ENCODE data around the gene PCAT7.
"Not testable (repeated sequence)": the region's sequence is repeated elsewhere in the genome, so short reads cannot be mapped to it uniquely, and the experiment has no call there.

The PCAT7 gene

DNA sequence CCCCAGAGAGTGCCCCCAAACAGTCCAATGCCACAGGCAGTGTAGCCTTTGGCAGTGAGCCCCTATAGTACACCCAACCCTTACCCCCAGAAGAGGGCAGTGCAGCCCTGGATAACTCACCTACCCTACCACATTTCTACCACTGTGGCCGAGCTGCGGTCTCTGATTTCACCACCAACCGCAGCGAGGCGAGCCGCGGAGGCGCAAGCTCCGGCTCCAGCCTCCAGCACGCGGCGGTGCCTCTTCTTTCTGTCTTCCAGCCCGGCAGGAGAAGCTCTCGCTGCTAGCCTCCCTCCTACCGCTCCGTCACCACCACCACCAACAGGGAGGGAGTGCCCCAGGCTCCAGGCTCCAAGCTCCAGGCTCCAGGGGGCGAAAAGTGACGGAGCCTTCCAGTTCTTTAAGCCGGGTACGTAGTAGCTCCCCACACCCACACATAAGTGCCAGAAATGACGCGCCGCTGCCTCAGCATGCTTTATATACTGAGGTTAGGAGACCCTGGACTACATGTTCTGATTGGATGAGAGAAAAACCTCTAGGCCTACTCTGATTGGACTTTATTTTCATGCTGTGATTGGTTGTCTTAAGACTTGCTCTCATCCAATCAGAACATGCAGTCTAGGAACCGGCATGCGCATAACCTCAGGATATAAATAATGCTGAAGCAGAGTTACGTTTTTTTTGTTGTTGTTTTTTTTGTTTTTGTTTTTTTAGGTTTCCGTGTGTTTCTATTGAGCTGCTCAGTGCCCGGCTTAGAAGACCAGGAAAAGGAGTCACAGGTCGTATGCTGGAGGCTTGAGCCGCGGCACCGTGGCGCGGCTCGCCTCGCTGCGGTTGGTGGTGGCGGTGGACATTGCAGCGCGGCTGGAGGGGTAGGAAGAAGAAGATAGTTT, at the start of gene PCAT7:
TSS of gene PCAT7 (plus strand) at position 645 of the 893 bp plus-strand sequence.
- peak in 1 of 2 donors; percentile 22 for DNase-seq (ENCODE audit: low read depth in 2 of 2)

- not testable (repeated sequence) for DNase-seq (ENCODE audit: low read depth in 2 of 2)
Observed at GRCh38 chr9:94506370-94506769, 48.5 kb upstream of the PCAT7 start.

- DNase-seq (ENCODE audit: low read depth in 2 of 2) = no peak
Observed at GRCh38 chr9:94507531-94508258, 47.2 kb upstream of the PCAT7 start.

GRCh38 chr9:94511134-94511954, 43.5 kb upstream of the PCAT7 start:
- no peak for DNase-seq (ENCODE audit: low read depth in 2 of 2)

DNA sequence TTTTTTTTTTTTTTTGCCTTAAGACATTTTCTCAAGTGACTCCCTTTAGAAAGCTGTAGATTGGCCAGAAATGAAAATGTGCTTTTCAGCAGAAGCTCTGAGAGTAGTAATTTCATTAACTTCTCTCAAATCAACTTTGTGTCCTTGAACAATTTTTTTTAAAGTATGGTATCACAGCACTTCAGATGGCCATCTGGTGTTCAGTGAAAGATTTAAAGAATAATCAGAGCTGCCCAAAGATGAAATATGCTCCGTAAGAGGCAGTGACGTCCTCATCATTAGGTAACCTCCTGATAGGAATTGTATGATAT, 43.0 kb upstream of the PCAT7 start:
- DNase-seq (ENCODE audit: low read depth in 2 of 2) = no peak

- DNase-seq (ENCODE audit: low read depth in 2 of 2) = no peak
Observed at GRCh38 chr9:94514722-94515121, 40.2 kb upstream of the PCAT7 start.

DNA sequence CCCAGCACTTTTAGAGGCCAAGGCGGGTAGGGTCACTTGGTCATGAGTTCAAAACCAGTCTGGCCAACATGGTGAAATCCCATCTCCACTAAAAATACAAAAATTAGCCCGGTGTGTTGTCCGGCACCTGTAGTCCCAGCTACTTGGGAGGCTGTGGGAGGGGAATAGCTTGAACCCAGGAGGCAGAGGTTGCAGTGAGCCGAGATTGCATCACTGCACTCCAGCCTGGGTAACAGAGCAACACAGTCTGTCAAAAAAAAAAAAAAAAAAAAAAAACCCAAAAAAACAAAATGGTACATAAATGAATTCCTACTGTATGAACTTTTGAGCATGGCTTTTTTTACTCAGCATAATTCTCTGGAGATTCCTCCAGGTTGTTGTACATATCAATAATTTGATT, 37.6 kb upstream of the PCAT7 start:
- DNase-seq (ENCODE audit: low read depth in 2 of 2) = no peak

DNA sequence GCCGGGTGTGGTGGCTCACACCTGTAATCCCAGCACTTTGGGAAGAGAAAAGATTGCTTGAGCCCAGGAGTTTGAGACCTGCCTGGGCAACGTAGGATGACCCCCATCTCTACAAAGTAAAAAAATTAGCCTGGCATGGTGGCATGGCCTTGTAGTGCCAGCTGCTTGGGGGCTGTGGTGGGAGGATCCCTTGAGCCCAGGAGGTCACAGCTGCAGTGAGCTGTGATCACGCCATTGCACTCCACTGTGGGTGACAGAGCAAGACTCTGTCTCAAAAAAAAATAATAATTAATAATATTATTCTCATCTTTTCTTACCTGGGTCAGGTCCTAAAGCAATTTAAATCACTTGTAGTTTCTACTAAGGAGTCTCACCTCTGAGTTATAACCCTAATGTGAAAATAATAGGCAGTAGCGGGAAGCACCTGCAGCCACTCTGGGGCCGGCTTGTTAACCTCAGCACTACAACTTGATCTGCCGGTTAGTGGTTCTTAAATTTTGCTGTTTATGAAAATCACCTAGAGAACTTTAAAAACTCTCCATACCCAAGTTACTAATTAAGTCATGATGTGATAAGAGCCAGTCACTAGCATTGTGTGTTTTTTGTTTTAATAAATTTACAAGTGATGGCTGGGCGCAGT, 29.4 kb upstream of the PCAT7 start:
- no peak for DNase-seq (ENCODE audit: low read depth in 2 of 2)

GRCh38 chr9:94526271-94526670, 28.6 kb upstream of the PCAT7 start:
- no peak for DNase-seq (ENCODE audit: low read depth in 2 of 2)

DNA sequence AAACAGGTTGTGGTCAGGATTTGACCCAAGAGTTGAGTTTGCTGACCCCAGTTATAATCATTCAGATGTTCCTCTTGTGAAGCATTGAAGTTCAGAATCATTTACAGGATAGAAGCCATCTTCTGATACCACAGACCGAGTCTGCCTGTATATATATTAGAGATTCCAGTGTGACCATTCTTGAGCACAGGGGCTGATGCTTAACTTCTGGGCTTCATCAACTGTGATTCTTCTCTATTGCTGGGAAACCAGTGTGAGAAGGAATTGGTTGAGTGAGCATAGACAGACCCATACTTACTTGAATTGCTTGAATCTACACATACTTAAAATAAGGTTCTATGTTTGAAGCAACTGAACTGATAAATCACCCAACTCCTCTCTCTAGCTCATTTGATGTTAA, 27.9 kb upstream of the PCAT7 start:
- DNase-seq (ENCODE audit: low read depth in 2 of 2) = no peak

DNA sequence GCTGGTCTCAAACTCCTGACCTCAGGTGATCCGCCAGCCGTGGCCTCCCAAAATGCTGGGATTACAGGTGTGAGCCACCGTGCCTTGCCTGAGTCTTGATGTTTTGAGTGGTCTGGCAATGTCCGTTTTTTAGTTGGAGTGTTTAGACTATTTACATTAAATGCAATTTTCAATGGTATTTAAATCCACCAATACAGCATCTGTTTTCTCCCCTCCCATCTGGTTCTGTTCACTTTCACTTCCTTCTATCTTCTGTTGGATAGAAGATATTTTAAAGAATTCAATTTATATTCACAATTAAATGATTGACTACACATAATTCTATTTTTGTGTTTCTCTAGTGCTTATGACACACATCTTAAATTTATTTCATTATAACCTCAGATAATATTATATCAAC, 26.0 kb upstream of the PCAT7 start:
- no peak for DNase-seq (ENCODE audit: low read depth in 2 of 2)

DNA sequence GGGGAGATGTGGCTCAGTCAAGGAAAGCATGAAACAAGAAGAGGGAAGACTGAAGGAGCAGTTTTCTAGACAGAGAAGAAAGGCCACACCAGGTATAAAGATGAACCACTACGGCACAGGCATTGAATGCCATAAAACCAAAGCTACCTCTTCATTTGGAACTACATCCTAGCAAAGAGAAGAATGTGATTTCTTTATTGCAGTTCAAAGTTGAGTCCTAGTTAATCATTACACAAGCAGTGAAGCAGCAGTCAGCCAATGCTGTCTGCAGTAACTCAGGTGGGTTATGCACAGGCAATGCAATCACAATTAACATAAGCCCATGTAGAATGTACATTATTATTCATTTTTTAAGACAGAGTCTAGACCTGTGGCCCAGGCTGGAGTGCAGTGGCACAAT, 21.7 kb upstream of the PCAT7 start:
- no peak for DNase-seq (ENCODE audit: low read depth in 2 of 2)

DNA sequence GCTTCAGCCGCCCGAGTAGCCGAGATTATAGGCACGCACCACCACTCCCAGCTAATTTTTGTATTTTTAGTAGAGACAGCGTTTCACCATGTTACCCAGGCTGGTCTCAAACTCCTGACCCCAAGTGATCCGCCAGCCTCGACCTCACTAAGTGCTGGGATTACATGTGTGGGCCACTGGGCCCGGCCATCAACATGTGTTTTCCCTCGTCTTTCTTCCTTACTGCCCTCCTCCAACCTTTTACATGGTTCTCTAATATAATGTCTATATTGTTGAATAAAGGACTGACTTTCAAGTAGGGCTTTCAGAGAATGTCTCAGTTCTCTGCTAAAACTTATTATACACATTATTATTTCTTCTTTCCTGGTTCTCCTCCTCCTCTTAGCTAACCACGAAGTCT, 21.3 kb upstream of the PCAT7 start:
- DNase-seq (ENCODE audit: low read depth in 2 of 2) = no peak

- no peak for DNase-seq (ENCODE audit: low read depth in 2 of 2)
Observed at GRCh38 chr9:94534901-94535300, 20.0 kb upstream of the PCAT7 start.

DNA sequence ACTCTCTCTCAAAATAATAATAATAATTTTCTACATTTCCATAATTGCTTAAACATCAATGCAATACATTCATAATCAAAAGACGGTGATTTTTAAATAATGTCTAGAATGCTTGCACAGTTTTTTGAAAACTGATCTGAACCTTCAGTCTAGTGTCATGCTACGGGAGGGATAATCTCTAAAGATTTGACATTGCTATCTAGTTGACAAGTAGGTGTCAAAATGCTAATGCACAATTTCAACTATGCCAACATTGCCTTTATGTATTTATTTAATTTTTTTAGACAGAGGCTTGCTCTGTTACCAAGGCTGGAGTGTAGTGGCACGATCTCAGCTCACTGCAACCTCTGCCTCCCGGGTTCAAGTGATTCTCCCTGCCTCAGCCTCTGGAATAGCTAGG, 16.0 kb upstream of the PCAT7 start:
- no peak for DNase-seq (ENCODE audit: low read depth in 2 of 2)

GRCh38 chr9:94544335-94544734, 10.5 kb upstream of the PCAT7 start:
- not testable (repeated sequence) for DNase-seq (ENCODE audit: low read depth in 2 of 2)

DNA sequence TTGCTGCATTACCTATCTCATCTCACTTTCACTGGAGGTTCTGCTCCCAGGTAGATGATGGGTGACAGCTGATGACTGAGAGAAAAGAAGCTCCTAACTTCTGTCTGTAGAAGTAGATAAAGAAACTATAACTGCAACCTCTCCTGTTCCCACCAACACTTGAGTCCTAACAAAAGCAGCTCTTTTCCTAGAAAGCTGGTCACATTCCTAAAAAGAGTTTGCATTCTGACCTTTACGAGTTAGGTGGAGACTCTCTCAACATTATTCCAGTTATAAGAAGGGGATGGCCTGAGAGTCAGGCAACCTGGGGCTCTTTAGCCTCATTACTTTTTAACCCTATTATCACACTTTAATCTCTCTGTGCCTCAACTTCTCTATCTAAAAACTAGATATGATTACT, 8.9 kb upstream of the PCAT7 start:
- no peak for DNase-seq (ENCODE audit: low read depth in 2 of 2)

- no peak for DNase-seq (ENCODE audit: low read depth in 2 of 2)
Observed at GRCh38 chr9:94553029-94553938, 1.6 kb upstream of the PCAT7 start.

- DNase-seq (ENCODE audit: low read depth in 2 of 2) = no peak
Observed at GRCh38 chr9:94554078-94554438, 825 bp upstream of the PCAT7 start.

GRCh38 chr9:94557376-94557775, 2.5 kb downstream of the PCAT7 start:
- DNase-seq (ENCODE audit: low read depth in 2 of 2) = no peak

DNA sequence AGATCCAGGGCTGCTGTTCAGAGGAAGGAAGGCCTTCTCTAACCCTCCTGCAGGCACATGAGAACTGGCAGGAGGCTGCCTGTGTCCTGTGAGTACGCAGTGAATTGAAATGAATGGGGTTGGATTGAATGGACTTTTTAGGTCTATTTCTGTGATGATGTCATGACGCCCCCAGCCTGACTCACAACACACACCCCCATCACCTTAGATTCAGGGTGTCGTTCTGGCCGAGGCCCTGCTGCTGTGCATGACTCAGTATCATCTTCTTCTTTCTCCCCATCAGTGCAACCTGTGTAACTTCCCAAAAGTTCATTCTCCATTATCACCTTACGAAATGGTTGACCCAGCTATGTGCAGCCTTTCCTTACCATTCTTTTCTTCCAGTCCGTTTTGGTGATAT, 5.4 kb downstream of the PCAT7 start:
- no peak for DNase-seq (ENCODE audit: low read depth in 2 of 2)

Data from activated CD4-positive, alpha-beta T cell treated with anti-CD3 and anti-CD28 coated beads for 24 hours (primary cell).